ENCODE results near the gene OPA1. TPM values are rescaled to one million over a fixed set of nuclear protein-coding genes. Genes with fewer than 3 reads are reported as not detected.

OPA1 gene
- total and polyA plus RNA-seq, 2 of the 13 experiments (the other 11 are each of a cell fraction or from before 2014, with no cell fraction given) = 26.7 to 78.5 TPM

DNA sequence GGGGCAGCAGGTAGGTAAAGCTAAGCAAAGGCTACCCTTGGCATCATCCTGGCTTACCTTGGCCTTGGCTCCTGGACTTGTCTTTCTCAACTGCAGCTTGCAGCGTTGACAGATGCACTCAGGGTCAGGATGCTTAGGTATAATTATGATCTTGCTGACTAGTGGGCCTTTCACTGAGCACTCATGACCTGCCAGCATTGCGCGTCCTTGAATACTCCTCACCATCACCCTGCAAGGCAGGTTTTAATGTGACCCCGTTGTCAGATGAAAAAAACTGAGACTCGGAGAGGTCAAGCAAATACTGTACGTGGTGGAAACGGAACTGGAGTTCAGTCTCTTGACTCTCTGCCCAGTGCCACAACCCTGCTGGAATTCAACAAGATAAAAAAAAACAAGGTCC lies 126.7 kb downstream of the OPA1 start (continued):
- no peak for TF ChIP-seq KAT7 (CRISPR knock-in tag; IDR thresholded peaks at IDR 0.05; ENCODE audit: borderline replicate concordance)
- TF ChIP-seq, protein P1, sequence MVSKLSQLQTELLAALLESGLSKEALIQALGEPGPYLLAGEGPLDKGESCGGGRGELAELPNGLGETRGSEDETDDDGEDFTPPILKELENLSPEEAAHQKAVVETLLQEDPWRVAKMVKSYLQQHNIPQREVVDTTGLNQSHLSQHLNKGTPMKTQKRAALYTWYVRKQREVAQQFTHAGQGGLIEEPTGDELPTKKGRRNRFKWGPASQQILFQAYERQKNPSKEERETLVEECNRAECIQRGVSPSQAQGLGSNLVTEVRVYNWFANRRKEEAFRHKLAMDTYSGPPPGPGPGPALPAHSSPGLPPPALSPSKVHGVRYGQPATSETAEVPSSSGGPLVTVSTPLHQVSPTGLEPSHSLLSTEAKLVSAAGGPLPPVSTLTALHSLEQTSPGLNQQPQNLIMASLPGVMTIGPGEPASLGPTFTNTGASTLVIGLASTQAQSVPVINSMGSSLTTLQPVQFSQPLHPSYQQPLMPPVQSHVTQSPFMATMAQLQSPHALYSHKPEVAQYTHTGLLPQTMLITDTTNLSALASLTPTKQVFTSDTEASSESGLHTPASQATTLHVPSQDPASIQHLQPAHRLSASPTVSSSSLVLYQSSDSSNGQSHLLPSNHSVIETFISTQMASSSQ (IDR thresholded peaks at IDR 0.05; ENCODE audit: low read depth) = no peak
- TF ChIP-seq, protein P1 (CRISPR knock-in tag; IDR thresholded peaks at IDR 0.05; ENCODE audit: borderline replicate concordance) = 0 out of 2 replicates have a peak, but pooled peaks have one; percentile 21
- no peak for TF ChIP-seq PLRG1 (conservative IDR thresholded peaks at IDR 0.05)
- TF ChIP-seq RBM39 (IDR thresholded peaks at IDR 0.05; ENCODE audit: low read depth, low read length, poor library complexity, severe bottlenecking) = no peak
- no peak for TF ChIP-seq ZNF101 (CRISPR knock-in tag; IDR thresholded peaks at IDR 0.05; ENCODE audit: borderline replicate concordance, low read depth)
- TF ChIP-seq, protein P2, sequence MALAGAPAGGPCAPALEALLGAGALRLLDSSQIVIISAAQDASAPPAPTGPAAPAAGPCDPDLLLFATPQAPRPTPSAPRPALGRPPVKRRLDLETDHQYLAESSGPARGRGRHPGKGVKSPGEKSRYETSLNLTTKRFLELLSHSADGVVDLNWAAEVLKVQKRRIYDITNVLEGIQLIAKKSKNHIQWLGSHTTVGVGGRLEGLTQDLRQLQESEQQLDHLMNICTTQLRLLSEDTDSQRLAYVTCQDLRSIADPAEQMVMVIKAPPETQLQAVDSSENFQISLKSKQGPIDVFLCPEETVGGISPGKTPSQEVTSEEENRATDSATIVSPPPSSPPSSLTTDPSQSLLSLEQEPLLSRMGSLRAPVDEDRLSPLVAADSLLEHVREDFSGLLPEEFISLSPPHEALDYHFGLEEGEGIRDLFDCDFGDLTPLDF (CRISPR knock-in tag; IDR thresholded peaks at IDR 0.05) = no peak
- TF ChIP-seq, protein P3, sequence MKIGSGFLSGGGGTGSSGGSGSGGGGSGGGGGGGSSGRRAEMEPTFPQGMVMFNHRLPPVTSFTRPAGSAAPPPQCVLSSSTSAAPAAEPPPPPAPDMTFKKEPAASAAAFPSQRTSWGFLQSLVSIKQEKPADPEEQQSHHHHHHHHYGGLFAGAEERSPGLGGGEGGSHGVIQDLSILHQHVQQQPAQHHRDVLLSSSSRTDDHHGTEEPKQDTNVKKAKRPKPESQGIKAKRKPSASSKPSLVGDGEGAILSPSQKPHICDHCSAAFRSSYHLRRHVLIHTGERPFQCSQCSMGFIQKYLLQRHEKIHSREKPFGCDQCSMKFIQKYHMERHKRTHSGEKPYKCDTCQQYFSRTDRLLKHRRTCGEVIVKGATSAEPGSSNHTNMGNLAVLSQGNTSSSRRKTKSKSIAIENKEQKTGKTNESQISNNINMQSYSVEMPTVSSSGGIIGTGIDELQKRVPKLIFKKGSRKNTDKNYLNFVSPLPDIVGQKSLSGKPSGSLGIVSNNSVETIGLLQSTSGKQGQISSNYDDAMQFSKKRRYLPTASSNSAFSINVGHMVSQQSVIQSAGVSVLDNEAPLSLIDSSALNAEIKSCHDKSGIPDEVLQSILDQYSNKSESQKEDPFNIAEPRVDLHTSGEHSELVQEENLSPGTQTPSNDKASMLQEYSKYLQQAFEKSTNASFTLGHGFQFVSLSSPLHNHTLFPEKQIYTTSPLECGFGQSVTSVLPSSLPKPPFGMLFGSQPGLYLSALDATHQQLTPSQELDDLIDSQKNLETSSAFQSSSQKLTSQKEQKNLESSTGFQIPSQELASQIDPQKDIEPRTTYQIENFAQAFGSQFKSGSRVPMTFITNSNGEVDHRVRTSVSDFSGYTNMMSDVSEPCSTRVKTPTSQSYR (CRISPR knock-in tag; IDR thresholded peaks at IDR 0.05; ENCODE audit: borderline replicate concordance) = no peak
- TF ChIP-seq ZNF792 (CRISPR knock-in tag; IDR thresholded peaks at IDR 0.05) = no peak
- no peak for TF ChIP-seq SP1 (IDR thresholded peaks at IDR 0.05)
- TF ChIP-seq SP1 (CRISPR knock-in tag; IDR thresholded peaks at IDR 0.05) = no peak
- TF ChIP-seq, protein P4, sequence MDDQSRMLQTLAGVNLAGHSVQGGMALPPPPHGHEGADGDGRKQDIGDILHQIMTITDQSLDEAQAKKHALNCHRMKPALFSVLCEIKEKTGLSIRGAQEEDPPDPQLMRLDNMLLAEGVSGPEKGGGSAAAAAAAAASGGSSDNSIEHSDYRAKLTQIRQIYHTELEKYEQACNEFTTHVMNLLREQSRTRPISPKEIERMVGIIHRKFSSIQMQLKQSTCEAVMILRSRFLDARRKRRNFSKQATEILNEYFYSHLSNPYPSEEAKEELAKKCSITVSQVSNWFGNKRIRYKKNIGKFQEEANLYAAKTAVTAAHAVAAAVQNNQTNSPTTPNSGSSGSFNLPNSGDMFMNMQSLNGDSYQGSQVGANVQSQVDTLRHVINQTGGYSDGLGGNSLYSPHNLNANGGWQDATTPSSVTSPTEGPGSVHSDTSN (CRISPR knock-in tag; IDR thresholded peaks at IDR 0.05; ENCODE audit: borderline replicate concordance) = no peak
- TF ChIP-seq RFX5 (IDR thresholded peaks at IDR 0.05; ENCODE audit: low read depth, low read length) = no peak
- no peak for TF ChIP-seq ZNF713 (CRISPR knock-in tag; IDR thresholded peaks at IDR 0.05)
- peak; percentile 36 for TF ChIP-seq TEAD3 (CRISPR knock-in tag; optimal IDR thresholded peaks at IDR 0.05; ENCODE audit: borderline replicate concordance)
- 0 out of 2 replicates have a peak, but pooled peaks have one; percentile 8 for TF ChIP-seq MAFF (IDR thresholded peaks at IDR 0.05; ENCODE audit: low read depth, low read length)
- TF ChIP-seq NR2F1 (CRISPR knock-in tag; IDR thresholded peaks at IDR 0.05) = peak; percentile 29 to 53; a peak in 2 of 4 replicates
- TF ChIP-seq ZNF740 (CRISPR knock-in tag; IDR thresholded peaks at IDR 0.05) = no peak
- no peak for TF ChIP-seq THAP8 (CRISPR knock-in tag; IDR thresholded peaks at IDR 0.05; ENCODE audit: borderline replicate concordance)
